EH (cell line): ENCODE results near the gene PEX3.
"Not testable (repeated sequence)": the region's sequence is repeated elsewhere in the genome, so short reads cannot be mapped to it uniquely, and the experiment has no call there.

ENCODE experiments used
- DNase-seq: peaks from one replicate; pipeline ENCODE4 v3.0.0-alpha.2; 2015; ENCODE audit warnings: low read depth

PEX3 gene

GRCh38 chr6:143450453-143451371 is at the start of gene PEX3, which contains the start of gene ADAT2:
Gene PEX3, plus strand, starts transcription at chr6:143450805. Its CDS starts 238 bp downstream, at chr6:143451043.
Gene ADAT2, minus strand, starts transcription at chr6:143450695. Its CDS starts 37 bp downstream, at chr6:143450658.
- DNase-seq, result peak; percentile 95

- DNase-seq, result no peak
Observed at GRCh38 chr6:143401068-143401446, 49.5 kb upstream of the PEX3 start.

GRCh38 chr6:143401636-143402370 is 48.8 kb upstream of the PEX3 start:
- DNase-seq, result no peak

GRCh38 chr6:143402721-143403336 is 47.8 kb upstream of the PEX3 start:
- no peak for DNase-seq

- peak; percentile 92 for DNase-seq
Observed at GRCh38 chr6:143405373-143406154, 45.0 kb upstream of the PEX3 start.

DNA sequence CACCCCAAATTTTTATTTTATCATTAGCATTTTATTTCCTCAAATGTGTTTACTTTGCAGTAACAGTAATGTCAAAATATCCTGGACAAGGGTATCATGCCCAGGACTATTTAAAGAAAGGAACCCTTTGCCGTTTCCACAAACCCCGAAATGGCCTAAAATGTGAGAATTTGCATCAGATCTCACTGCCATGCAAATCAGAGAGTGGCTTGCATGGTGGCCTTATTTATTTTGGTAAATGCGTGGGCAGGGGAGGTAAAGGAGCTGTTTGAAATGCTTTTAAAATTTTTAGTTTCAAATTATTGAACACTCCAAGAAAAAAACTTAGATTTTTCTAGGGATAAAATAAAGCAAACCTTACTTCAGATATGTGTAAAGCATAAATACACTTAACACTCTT is 43.9 kb upstream of the PEX3 start:
- no peak for DNase-seq

DNA sequence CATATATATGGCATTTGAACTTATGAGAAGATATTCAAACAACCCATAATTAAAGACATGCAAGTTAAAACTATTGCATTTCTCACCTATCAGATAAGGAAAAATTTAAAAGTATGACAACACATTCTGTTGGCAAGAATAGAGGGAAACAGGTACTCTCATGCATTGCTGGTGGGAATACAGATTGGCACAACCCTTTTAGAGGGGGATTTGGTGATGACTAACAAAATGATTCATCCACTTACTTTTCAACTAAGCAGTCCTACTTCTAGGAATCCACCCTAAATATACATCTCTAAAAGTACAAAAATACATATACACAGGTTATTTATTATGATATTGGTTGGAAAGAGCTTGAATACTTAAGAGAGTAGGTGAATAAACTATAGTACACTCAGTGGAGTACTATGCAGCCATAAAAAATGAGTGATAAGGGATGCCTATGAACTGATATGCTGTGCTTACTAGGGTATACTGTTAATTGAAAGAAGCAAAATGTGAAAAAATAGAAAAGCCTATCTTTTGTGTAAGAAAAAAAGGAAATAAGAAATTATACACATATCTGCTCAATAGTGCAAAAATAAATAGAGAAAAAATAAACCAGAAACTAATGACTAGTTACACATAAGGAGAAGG is 42.3 kb upstream of the PEX3 start:
- no peak for DNase-seq

DNA sequence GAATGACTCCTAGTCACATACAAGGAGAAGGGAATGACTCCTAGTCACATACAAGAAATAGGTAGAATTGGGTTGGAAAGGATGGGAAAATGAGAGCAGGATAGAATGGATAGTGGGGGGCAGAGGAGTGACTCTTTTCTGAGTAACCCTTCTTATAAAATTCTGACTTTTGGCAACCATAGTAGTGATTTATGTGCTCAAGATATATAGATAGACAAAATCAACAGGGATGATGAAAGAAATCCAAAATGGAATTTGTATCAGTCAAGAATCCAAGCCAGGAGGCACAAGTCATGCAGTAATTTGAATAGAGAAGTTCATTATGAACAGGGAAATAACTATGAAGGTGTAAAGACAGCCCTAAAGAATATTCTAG is 41.8 kb upstream of the PEX3 start:
- DNase-seq, result peak; percentile 42

- DNase-seq, result peak; percentile 89
Observed at GRCh38 chr6:143410859-143411270, 39.7 kb upstream of the PEX3 start.

DNA sequence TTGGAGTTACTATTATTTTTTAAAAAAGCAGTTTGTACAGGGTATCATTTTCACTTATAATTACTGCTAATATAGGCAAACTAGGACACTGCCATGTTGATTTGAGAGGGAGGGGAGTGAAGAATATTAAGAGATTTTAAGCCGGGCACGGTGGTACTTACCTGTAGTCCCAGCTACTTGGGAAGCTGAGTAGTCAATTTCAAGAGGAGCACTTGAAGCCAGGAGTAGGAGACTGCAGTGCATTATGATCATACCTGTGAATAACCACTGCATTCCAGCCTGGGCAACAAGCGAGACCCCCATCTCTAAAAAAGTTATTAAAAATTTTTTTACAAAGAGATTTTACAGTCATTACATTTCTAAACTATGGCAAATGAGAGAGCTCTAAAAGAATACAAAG is 35.8 kb upstream of the PEX3 start:
- DNase-seq, result no peak

DNA sequence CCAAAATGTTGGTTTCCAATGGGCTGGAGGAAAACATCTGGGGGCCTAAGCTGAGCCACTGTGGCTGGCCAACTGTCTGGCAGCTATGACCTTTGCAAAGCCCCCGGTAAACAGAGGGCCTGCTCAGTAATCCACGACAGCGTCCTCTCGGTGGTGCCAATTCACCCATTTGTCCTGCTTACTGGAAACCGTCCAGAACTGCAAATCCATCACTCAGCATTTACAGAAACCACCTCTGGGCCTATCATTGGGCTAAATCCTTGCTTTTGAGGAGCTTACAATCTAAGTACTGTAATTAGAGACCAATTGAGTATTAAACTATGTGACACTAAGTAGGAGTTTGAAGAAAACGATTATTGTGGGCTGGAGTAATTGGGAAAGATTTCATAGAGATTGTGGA is 31.1 kb upstream of the PEX3 start:
- no peak for DNase-seq

- DNase-seq, result peak; percentile 45
Observed at GRCh38 chr6:143426026-143426425, 24.6 kb upstream of the PEX3 start.

- peak; percentile 93 for DNase-seq
Observed at GRCh38 chr6:143427109-143427817, 23.3 kb upstream of the PEX3 start.

DNA sequence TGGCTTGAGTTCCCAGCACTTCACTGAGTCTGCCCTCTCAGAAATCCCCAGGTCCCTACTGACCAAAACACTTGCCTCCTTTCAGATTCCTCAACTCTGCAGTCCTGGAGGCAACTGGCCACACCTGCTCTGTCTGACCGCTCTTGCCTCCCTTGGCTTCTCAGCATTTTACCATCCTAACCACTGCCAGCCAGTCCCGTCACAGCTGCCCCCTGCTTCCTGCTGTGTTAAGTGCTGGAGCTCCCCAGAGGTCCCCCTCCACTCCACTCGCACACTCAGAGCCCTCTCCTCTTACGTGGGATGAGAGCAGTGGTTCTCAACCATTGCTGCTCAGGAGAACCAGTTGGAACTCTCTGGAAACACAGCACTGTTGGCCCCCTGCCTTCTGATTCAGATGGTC is 20.6 kb upstream of the PEX3 start:
- no peak for DNase-seq

DNA sequence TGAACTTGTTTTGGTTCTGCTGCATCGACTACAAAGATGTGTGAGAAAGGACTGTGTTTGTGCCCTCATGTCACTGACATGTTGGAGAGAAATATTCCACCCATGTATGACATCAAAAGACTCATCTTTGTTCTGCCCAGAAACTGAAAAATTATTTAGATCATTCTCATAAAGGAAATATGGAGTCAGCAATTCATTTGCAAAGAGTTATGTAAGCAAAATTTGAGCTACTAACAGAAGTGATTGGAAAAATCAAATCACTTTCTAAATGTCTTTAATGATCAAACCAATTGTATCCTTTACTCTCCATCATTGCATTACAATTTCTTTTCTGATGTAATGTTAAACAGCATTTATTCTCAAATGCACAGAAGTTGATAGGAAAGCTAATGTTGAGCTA is 19.4 kb upstream of the PEX3 start:
- no peak for DNase-seq

GRCh38 chr6:143432588-143432987 is 18.0 kb upstream of the PEX3 start:
- DNase-seq, result no peak

DNA sequence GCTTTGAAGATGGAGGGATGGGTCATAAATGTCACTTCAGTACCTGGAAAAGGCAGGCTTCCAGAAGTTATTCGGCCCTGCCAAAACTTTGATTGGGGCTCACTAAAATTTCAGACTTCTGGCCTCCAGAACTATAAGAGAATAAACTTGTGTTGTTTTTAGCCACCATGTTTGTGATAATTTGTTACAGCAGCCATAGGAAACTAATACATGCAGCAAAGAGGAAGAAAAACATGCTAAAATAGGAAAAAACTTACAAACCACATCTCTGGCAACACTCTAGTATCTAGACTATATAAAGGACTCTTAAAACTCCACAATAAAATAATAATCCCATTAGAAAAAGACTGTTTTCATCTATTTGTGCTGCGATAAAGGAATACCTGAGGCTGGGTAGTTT is 9.6 kb upstream of the PEX3 start:
- no peak for DNase-seq

DNA sequence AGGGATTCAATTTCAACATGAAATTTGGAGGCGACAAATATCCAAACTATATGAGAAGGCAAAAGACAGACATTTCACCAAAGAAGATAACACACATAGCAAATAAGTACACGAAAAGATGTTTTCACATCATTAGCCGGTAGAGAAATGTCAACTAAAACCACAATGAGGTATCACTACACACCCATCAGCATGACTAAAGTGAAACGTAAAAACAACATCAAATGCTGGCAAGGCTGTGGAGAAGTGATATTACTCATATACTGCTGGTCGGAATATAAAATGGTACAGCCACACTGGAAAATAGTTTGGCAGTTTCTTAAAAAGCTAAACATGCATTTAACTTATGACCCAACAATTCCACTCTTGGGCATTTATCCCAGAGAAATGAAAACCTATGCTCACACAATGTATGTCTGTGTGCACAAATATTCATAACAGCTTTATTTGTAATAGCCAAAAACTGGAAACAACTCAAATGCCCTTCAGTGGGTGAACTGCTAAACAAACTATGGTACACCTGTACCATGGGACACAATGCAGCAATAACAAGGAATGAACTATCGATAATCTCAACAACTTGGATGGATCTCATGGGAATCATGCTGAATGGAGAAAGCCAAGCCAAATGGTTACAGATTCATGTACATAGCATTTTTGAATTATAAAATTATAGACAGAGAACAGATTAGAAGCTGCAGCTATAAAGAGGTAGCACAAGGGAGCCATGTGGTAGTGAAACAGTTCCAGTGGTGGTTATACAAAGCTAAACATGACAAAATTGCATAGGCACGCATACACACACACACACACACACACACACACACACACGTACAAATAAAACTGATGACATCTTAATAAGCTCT is 8.7 kb upstream of the PEX3 start:
- DNase-seq, result peak; percentile 50

DNA sequence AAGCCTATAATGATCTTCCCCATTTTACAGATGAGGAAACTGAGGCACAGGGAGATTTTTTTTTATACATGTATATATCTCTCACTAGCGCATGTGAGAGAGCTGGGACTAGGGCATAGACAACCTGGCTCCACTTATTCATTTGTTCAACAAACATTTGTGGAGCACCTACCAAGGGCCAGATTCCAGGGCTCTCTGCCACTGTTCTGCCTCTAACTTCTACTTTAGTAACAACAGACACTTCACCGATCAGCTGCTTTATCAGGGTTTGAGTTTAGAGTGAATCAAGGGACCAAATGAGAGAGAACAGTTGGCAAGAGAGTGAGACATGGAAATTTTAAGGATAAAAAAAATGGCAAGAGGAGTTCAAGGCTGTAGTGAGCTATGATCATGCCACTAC is 7.5 kb upstream of the PEX3 start:
- no peak for DNase-seq

DNA sequence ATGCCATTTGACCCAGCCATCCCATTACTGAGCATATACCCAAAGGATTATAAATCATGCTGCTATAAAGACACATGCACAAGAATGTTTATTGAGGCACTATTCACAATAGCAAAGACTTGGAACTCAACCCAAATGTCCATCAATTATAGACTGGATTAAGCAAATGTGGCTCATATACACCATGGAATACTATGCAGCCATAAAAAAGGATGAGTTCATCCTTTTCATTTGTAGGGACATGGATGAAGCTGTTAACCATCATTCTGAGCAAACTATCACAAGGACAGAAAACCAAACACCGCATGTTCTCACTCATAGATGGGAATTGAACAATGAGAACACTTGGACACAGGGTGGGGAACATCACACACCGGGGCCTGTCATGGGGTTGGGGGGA is 2.7 kb upstream of the PEX3 start:
- not testable (repeated sequence) for DNase-seq
